Suprapubic skin (tissue), 4 donors: ENCODE results near the gene RAB5B.
A peak's percentile ranks its signal among the peaks of the same experiment; 100 is the strongest.

Experiments
- CTCF ChIP-seq, 2 donors: fragments of 200-600 bp in 1 of 2; fragments of 450-650 bp in 1 of 2; sonication (generic) in 1 of 2; IDR thresholded peaks; one replicate each; pipeline ENCODE4 v1.5.1; 2016 to 2019; ENCODE audit warnings: antibody characterized with exemption in 2 of 2, mild to moderate bottlenecking in 1 of 2, moderate library complexity in 1 of 2
- EP300 ChIP-seq: sonication (generic); formaldehyde crosslinking; IDR thresholded peaks from one replicate; pipeline ENCODE4 v1.6.1; 2017; ENCODE audit warnings: antibody characterized with exemption
- POLR2A ChIP-seq, 2 donors: fragments of 450-650 bp; IDR thresholded peaks; one replicate each; pipeline ENCODE4 v1.6.1; 2017; ENCODE audit warnings: antibody characterized with exemption in 2 of 2, mild to moderate bottlenecking in 2 of 2, moderate library complexity in 2 of 2
- POLR2AphosphoS5 ChIP-seq, 3 donors: sonication (generic); formaldehyde crosslinking; IDR thresholded peaks; one replicate each; pipeline ENCODE4 v1.6.1; 2017; ENCODE audit warnings: antibody characterized with exemption in 3 of 3

- TF ChIP-seq POLR2AphosphoS5 (IDR thresholded peaks at IDR 0.05) (no peak), CTCF (IDR thresholded peaks at IDR 0.05) (peak; percentile 46 to 54), POLR2A (IDR thresholded peaks at IDR 0.05) (no peak), EP300 (no peak)
Observed at GRCh38 chr12:55930771-55931316, 43.0 kb upstream of the RAB5B start, which contains the start of gene DGKA.
